SK-N-SH (cell line): ENCODE results near the gene MYNN. TPM values are rescaled to one million over a fixed set of nuclear protein-coding genes. Genes with fewer than 3 reads are reported as not detected.

Experiments used
- CTCF ChIA-PET: fragments of 300-600, 350-600 bp; formaldehyde crosslinking; extraction: SDS; loops from one replicate; lab custom pipeline; 2021; lab: Yijun Ruan, JAX
- POLR2A ChIA-PET: fragments of 350-600 bp; sonication (Branson Sonifier 250); formaldehyde crosslinking; extraction: SDS; loops from one replicate; lab custom pipeline; 2020; ENCODE audit warnings: antibody characterized with exemption, inconsistent platforms; lab: Yijun Ruan, JAX
- DNase-seq: peaks from one replicate; pipeline ENCODE4 v3.0.0; 2012
- H2AFZ ChIP-seq: fragments of 200-600 bp; sonication (generic); 2 replicates; pipeline ENCODE4 v1.8.1; 2016; ENCODE audit warnings: antibody characterized with exemption, mild to moderate bottlenecking, low read depth
- H3F3A ChIP-seq: fragments of 200-600 bp; sonication (generic); replicated peaks from 2 replicates; pipeline ENCODE3; 2016; ENCODE audit warnings: antibody characterized with exemption, mild to moderate bottlenecking; ENCODE audit not compliant: insufficient read depth
- H3K27ac ChIP-seq, 2 experiments: fragments of 200-500 bp in 1 of 2; fragments of 200-600 bp in 1 of 2; sonication (Bioruptor generic) in 1 of 2; sonication (generic), shearing (Covaris generic) in 1 of 2; 2 replicates each; pipeline versions ENCODE4 v1.5.1 to v1.6.1; 2014 to 2016; ENCODE audit warnings: low read depth in 2 of 2, inconsistent platforms in 1 of 2, low read length in 1 of 2, mild to moderate bottlenecking in 1 of 2, mixed read lengths in 1 of 2
- H3K27me3 ChIP-seq: fragments of 200-600 bp; sonication (generic), shearing (Covaris generic); 2 replicates; pipeline ENCODE4 v1.6.1; 2016; ENCODE audit warnings: mixed run types; ENCODE audit not compliant: insufficient read depth
- H3K36me3 ChIP-seq, 2 experiments: fragments of 200-500 bp in 1 of 2; fragments of 200-600 bp in 1 of 2; sonication (Bioruptor generic) in 1 of 2; sonication (generic) in 1 of 2; replicated peaks in 1 of 2; 2 replicates each; pipeline versions ENCODE3 to v1.5.1; 2014 to 2016; ENCODE audit warnings: low read length in 1 of 2, mild to moderate bottlenecking in 1 of 2; ENCODE audit not compliant: insufficient read depth in 2 of 2, control insufficient read depth in 1 of 2
- H3K4me1 ChIP-seq, 2 experiments: fragments of 200-500 bp in 1 of 2; fragments of 200-600 bp in 1 of 2; sonication (Bioruptor generic) in 1 of 2; sonication (generic), shearing (Covaris generic) in 1 of 2; 2 replicates each; pipeline versions ENCODE4 v1.5.1 to v1.6.1; 2014 to 2016; ENCODE audit warnings: low read depth in 1 of 2, low read length in 1 of 2, mixed run types in 1 of 2; ENCODE audit not compliant: insufficient read depth in 2 of 2, control insufficient read depth in 1 of 2
- H3K4me2 ChIP-seq: fragments of 200-600 bp; sonication (generic), shearing (Covaris generic); 2 replicates; pipeline ENCODE4 v1.6.1; 2017; ENCODE audit warnings: mixed run types
- H3K4me3 ChIP-seq, 2 experiments: fragments of 200-500 bp in 1 of 2; fragments of 200-600 bp in 1 of 2; sonication (Bioruptor generic) in 1 of 2; sonication (generic), shearing (Covaris generic) in 1 of 2; 2 replicates each; pipeline versions ENCODE4 v1.5.1 to v1.8.1; 2014 to 2016; ENCODE audit warnings: low read depth in 2 of 2, inconsistent platforms in 1 of 2, low read length in 1 of 2, mild to moderate bottlenecking in 1 of 2, mixed read lengths in 1 of 2, moderate library complexity in 1 of 2
- H3K79me2 ChIP-seq: fragments of 200-600 bp; sonication (generic); 2 replicates; pipeline ENCODE4 v1.8.1; 2017; ENCODE audit warnings: mild to moderate bottlenecking; ENCODE audit not compliant: insufficient read depth
- H3K9ac ChIP-seq: fragments of 200-600 bp; sonication (generic); 2 replicates; pipeline ENCODE4 v1.6.1; 2017; ENCODE audit warnings: mixed run types
- H3K9me2 ChIP-seq: fragments of 200-600 bp; sonication (generic); 2 replicates; pipeline ENCODE4 v1.6.1; 2017; ENCODE audit warnings: mixed run types
- H3K9me3 ChIP-seq: fragments of 200-600 bp; sonication (generic); 2 replicates; pipeline ENCODE4 v1.6.1; 2017; ENCODE audit warnings: mixed run types, mild to moderate bottlenecking, moderate library complexity
- H4K20me1 ChIP-seq: fragments of 200-600 bp; sonication (generic); 2 replicates; pipeline ENCODE4 v1.6.1; 2017; ENCODE audit warnings: mild to moderate bottlenecking, mixed run types; ENCODE audit not compliant: insufficient read depth
- ELF1 ChIP-seq: IDR thresholded peaks from 2 replicates; pipeline ENCODE4 v1.4.0; 2012
- EP300 ChIP-seq, 2 experiments: IDR thresholded peaks; 2 replicates each; pipeline versions ENCODE4 v1.4.0 to v1.6.1; 2012; ENCODE audit warnings: borderline replicate concordance in 1 of 2, low read depth in 1 of 2, low read length in 1 of 2
- FOSL2 ChIP-seq: IDR thresholded peaks from 2 replicates; pipeline ENCODE4 v1.4.0; 2012; ENCODE audit warnings: low read depth, mild to moderate bottlenecking, moderate library complexity, borderline replicate concordance
- FOXJ3 ChIP-seq: sonication (generic); formaldehyde crosslinking; IDR thresholded peaks from 2 replicates; pipeline ENCODE4 v1.5.1; 2020; ENCODE audit warnings: mild to moderate bottlenecking, missing genetic modification reagents
- GABPA ChIP-seq: IDR thresholded peaks from 2 replicates; pipeline ENCODE4 v1.4.0; 2012; ENCODE audit warnings: low read depth, mild to moderate bottlenecking
- NRF1 ChIP-seq: IDR thresholded peaks from 2 replicates; pipeline ENCODE4 v1.6.1; 2012; ENCODE audit warnings: low read depth, mild to moderate bottlenecking, low read length
- REST ChIP-seq: IDR thresholded peaks from 2 replicates; pipeline ENCODE4 v1.6.1; 2012; ENCODE audit warnings: mild to moderate bottlenecking, low read depth, low read length, moderate library complexity
- SIN3A ChIP-seq: IDR thresholded peaks from 2 replicates; pipeline ENCODE4 v1.6.1; 2012; ENCODE audit warnings: low read depth, mild to moderate bottlenecking, low read length, moderate library complexity, borderline replicate concordance
- TCF12 ChIP-seq: IDR thresholded peaks from 2 replicates; pipeline ENCODE4 v1.4.0; 2012
- ZBTB33 ChIP-seq: IDR thresholded peaks from 2 replicates; pipeline ENCODE4 v1.4.0; 2012; ENCODE audit warnings: low read depth, borderline replicate concordance
- WGBS: methylation state at CpG from one replicate; pipeline ENCODE4 v1.1.6; 2017; ENCODE audit warnings: low lambda C conversion rate; 5-methylcytosine and 5-hydroxymethylcytosine counted together
- polyA plus RNA-seq, 3 experiments: library from polyadenylated mRNA; depleted of rRNA; stranded (reverse); fragments of >200 nt; gene quantifications; 2 replicates each; pipeline ENCODE4 v1.2.3, GENCODE V29; 2012

The MYNN gene
- polyA plus RNA-seq, 1 of the 3 experiments (the other 2 are of a cell fraction): 9.7 TPM

DNA sequence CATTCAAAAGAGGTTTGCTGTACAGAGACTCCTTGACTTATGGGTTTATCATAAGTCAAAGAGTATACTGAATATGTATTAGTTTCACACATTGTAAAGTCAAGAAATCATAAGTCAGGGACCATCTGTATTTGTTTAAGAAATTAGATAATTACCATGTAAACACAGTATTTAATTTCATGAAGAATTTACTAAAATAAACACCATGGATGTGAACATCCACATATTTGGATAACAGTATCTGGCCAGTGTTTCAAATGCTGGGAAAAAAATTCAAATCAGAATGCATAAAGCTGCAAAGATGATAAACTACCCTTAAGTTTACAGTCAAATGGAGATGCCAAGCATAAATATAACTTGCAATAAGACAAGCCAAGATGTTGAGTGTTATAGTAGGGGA, 17.0 kb downstream of the MYNN start (continued):
- TF ChIP-seq SIN3A: no peak

DNA sequence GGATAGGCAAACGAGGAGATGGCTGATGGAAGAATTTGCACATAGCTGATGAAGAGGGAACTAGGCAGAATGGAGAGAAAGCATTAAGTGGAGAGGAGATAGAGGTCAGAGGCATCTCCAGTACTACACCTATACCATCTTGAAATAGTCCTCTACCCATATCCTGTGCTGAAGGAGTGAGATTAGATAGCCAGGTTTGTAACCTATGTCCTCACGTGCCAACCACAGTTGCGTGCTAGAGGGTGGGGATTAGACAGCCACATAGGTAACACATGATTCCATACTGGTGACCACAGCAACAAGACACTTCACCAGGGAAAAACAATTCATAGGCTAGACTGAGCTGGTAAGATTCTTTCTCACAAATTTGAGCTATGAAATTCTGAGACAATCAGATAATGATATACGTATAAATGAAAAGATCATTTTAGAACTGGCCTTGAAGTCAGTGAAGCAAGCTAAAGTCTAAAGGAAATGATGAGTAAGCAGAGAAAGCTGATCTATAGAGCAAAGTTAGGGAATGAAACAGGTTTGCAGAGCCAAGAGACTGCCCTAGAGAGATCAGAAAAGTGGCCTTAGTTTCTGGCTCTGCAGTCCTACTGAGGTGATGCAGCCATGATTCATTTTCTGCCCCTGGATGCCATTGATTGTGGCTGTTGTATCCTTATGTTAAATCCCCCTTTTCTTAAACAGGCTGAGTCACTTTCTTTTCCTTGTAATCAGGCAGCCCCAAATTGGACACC, 17.7 kb downstream of the MYNN start:
- Histone ChIP-seq H3K36me3 (peaks cover 57 to 83% of the 10 kb centered on the region in 2 experiments), H3K9me3 (no peaks in the 10 kb centered on the region), H3K27me3 (no peaks in the 10 kb centered on the region), H3K4me3 (no peak overlapping the region), H3K79me2 (peaks cover 4% of the 10 kb centered on the region), H3K4me1 (0 out of 4 replicates have a peak, but pooled peaks cover 0 to 4% of the 10 kb centered on the region in 2 experiments), H3K9ac (no peak overlapping the region), H3K27ac (no peak overlapping the region), H3F3A (peaks cover 22% of the 10 kb centered on the region), H2AFZ (no peak overlapping the region), H3K9me2 (no peaks in the 10 kb centered on the region), H4K20me1 (no peaks in the 10 kb centered on the region), H3K4me2 (no peak overlapping the region)
- WGBS: 92% methylated on average over 4 of the region's 4 CpGs
- no peak for TF ChIP-seq REST
- TF ChIP-seq SIN3A: no peak
- TF ChIP-seq FOSL2: 0 out of 2 replicates have a peak, but pooled peaks have one; percentile 12
- CTCF ChIA-PET: interaction anchor here (0.6 kb wide), 1 partner anchor 22 kb away, joined by 3 read pairs; the partner anchor contains the start of genes LRRC34 and LRRIQ4
- no peak for DNase-seq
- POLR2A ChIA-PET: interaction anchor here (0.7 kb wide), 1 partner anchor 10 kb away, joined by 4 read pairs; no protein-coding TSS in a partner anchor

- 100% methylated on average over 1 of the region's 1 CpG for WGBS
- Histone ChIP-seq H3K27ac (no peak overlapping the region), H3F3A (peaks cover 14% of the 10 kb centered on the region), H3K79me2 (peaks cover 4% of the 10 kb centered on the region), H3K9ac (no peak overlapping the region), H3K9me2 (no peaks in the 10 kb centered on the region), H3K4me2 (no peak overlapping the region), H3K4me3 (no peak overlapping the region), H3K9me3 (no peaks in the 10 kb centered on the region), H3K36me3 (peaks cover 52 to 77% of the 10 kb centered on the region in 2 experiments), H3K4me1 (0 out of 4 replicates have a peak, but pooled peaks cover 0 to 4% of the 10 kb centered on the region in 2 experiments), H4K20me1 (no peaks in the 10 kb centered on the region), H2AFZ (no peak overlapping the region), H3K27me3 (no peaks in the 10 kb centered on the region)
- no peak for TF ChIP-seq TCF12
- TF ChIP-seq ELF1: no peak
- no peak for TF ChIP-seq NRF1
- no peak for TF ChIP-seq GABPA
- TF ChIP-seq FOXJ3 (CRISPR knock-in tag): no peak
- no peak for TF ChIP-seq EP300 (IDR thresholded peaks at IDR 0.05; ENCODE audit: borderline replicate concordance in 1 of 2, low read depth in 1 of 2, low read length in 1 of 2)
- no peak for TF ChIP-seq ZBTB33
- ChIA-PET POLR2A (no interaction called here), CTCF (interaction anchor here (1.0 kb wide), 1 partner anchor 9 kb away, joined by 3 read pairs; no protein-coding TSS in a partner anchor)
- no peak for DNase-seq
Measured at GRCh38 chr3:169792359-169792758, 19.2 kb downstream of the MYNN start.
